CD4-positive, alpha-beta memory T cell (primary cell): ENCODE data around the gene NAB1. TPM values are rescaled to one million over a fixed set of nuclear protein-coding genes. Genes with fewer than 3 reads are reported as not detected.
"Not testable (repeated sequence)": the region's sequence is repeated elsewhere in the genome, so short reads cannot be mapped to it uniquely, and the experiment has no call there.

ENCODE experiments used
- CTCF ChIA-PET: fragments of 350-600 bp; sonication (Branson Sonifier 250); formaldehyde crosslinking; loops from one replicate; lab custom pipeline; 2021; ENCODE audit warnings: inconsistent platforms; ENCODE audit not compliant: partially characterized antibody; lab: Charles Lee
- POLR2A ChIA-PET: fragments of 350-600 bp; sonication (Branson Sonifier 250); formaldehyde crosslinking; loops from one replicate; lab custom pipeline; 2021; ENCODE audit not compliant: partially characterized antibody; lab: Charles Lee
- DNase-seq, 5 donors: peaks; one replicate each; pipeline versions ENCODE4 v3.0.0 to v3.0.0-alpha.2; 2020 to 2022; ENCODE audit warnings: mixed read lengths in 1 of 5
- H3K27ac ChIP-seq: one replicate; pipeline ENCODE4 v1.7.0; 2013; ENCODE audit warnings: low read depth, low read length
- H3K27me3 ChIP-seq: 2 replicates; pipeline ENCODE4 v1.7.0; 2013; ENCODE audit warnings: mild to moderate bottlenecking, low read length, moderate library complexity; ENCODE audit not compliant: insufficient read depth
- H3K36me3 ChIP-seq: 2 replicates; pipeline ENCODE4 v1.7.0; 2013; ENCODE audit warnings: mild to moderate bottlenecking, low read length, moderate library complexity; ENCODE audit not compliant: insufficient read depth
- H3K4me1 ChIP-seq: 2 replicates; pipeline ENCODE4 v1.7.0; 2013; ENCODE audit warnings: mild to moderate bottlenecking, low read length, moderate library complexity; ENCODE audit not compliant: insufficient read depth
- H3K4me3 ChIP-seq, 2 donors: one replicate each; pipeline ENCODE4 v1.7.0; 2013; ENCODE audit warnings: low read length in 2 of 2, mild to moderate bottlenecking in 1 of 2
- H3K9me3 ChIP-seq, 2 donors: one replicate each; pipeline ENCODE4 v1.7.0; 2013; ENCODE audit warnings: low read length in 2 of 2, control low read depth in 1 of 2; ENCODE audit not compliant: control insufficient read depth in 1 of 2
- H3K27ac Mint-ChIP-seq, 7 donors: one replicate each; pipeline ENCODE4 v1.8.0; 2020 to 2021; ENCODE audit warnings: mixed read lengths in 7 of 7, mild to moderate bottlenecking in 6 of 7, inconsistent platforms in 3 of 7, moderate library complexity in 3 of 7
- H3K27me3 Mint-ChIP-seq, 2 donors: one replicate each; pipeline ENCODE4 v1.8.0; 2020 to 2021; ENCODE audit warnings: mixed read lengths in 2 of 2
- H3K36me3 Mint-ChIP-seq, 2 donors: one replicate each; pipeline ENCODE4 v1.8.0; 2020 to 2021; ENCODE audit warnings: mixed read lengths in 2 of 2, inconsistent platforms in 1 of 2, mild to moderate bottlenecking in 1 of 2
- H3K4me1 Mint-ChIP-seq, 4 donors: one replicate each; pipeline ENCODE4 v1.8.0; 2020 to 2021; ENCODE audit warnings: mixed read lengths in 4 of 4, mild to moderate bottlenecking in 1 of 4
- H3K4me3 Mint-ChIP-seq, 8 donors: one replicate each; pipeline ENCODE4 v1.8.0; 2020 to 2021; ENCODE audit warnings: mixed read lengths in 8 of 8, mild to moderate bottlenecking in 7 of 8, moderate library complexity in 6 of 8, inconsistent platforms in 3 of 8
- H3K9me3 Mint-ChIP-seq, 8 donors: one replicate each; pipeline ENCODE4 v1.8.0; 2020 to 2021; ENCODE audit warnings: mixed read lengths in 8 of 8, mild to moderate bottlenecking in 5 of 8, inconsistent platforms in 3 of 8, moderate library complexity in 1 of 8
- intact Hi-C: fragments of 100-400 bp; cut with micrococcal nuclease; formaldehyde crosslinking; loops from one replicate; pipeline ENCODE4 v1.15.1; 2023
- polyA plus RNA-seq, 2 donors: library from polyadenylated mRNA; unstranded; fragments of 300-500 nt; fragmentation: Illumina TruSeq; gene quantifications; one replicate each; pipeline ENCODE4 v1.2.3, GENCODE V29; 2021
- total RNA-seq, 2 experiments: library from RNA; stranded (reverse); gene quantifications; one replicate each; pipeline ENCODE4 v1.2.3, GENCODE V29; 2021

The NAB1 gene
- total and polyA plus RNA-seq, 4 experiments from 2014 or later: 2.8 to 30.7 (median 13.9) TPM

DNA sequence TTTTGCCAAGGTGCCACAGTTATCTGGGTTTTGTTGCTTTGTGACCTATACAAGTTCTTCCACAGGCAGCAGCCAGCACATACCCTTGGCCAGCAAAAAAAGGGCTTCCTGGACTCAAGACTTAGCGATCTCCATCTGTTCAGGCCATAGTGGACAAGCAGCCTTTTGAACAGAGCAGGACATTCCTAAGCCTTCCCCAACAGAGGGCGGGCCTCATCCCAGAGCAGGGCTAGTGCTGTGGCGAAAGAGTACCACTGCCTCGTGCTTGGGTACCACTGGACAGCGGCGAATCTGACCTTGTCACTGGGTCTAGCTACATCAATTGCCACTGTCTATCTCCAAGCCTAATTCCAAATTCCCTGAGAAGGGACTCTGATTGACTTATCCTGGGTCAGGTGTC, 56.4 kb downstream of the NAB1 start:
- CTCF ChIA-PET: interaction anchor here (1.4 kb wide), 1 partner anchor 18 kb away, joined by 3 read pairs; no protein-coding TSS in a partner anchor
- Histone ChIP-seq H3K36me3 (no peaks in the 10 kb centered on the region), H3K4me3 (no peak overlapping the region), H3K9me3 (no peaks in the 10 kb centered on the region), H3K27me3 (no peaks in the 10 kb centered on the region), H3K4me1 (no peaks in the 10 kb centered on the region), H3K27ac (no peak overlapping the region)
- Mint-ChIP-seq H3K4me1 (peaks cover 0 to 4% (median 1%) of the 10 kb centered on the region in 4 donors), H3K4me3 (no peak overlapping the region), H3K27me3 (no peaks in the 10 kb centered on the region), H3K36me3 (no peaks in the 10 kb centered on the region), H3K27ac (no peak overlapping the region), H3K9me3 (peaks cover 0 to 5% (median 3%) of the 10 kb centered on the region in 8 donors)
- DNase-seq: no peak
- POLR2A ChIA-PET: no interaction called here
- intact Hi-C loops: no loop called here

- Mint-ChIP-seq H3K4me3 (no peak overlapping the region), H3K27me3 (no peaks in the 10 kb centered on the region), H3K9me3 (peaks cover 0 to 5% (median 3%) of the 10 kb centered on the region in 8 donors), H3K27ac (no peak overlapping the region), H3K36me3 (no peaks in the 10 kb centered on the region), H3K4me1 (peaks cover 0 to 4% (median 1%) of the 10 kb centered on the region in 4 donors)
- H3K4me1 ChIP-seq: no peaks in the 10 kb centered on the region
- H3K9me3 ChIP-seq: no peaks in the 10 kb centered on the region
- intact Hi-C loops: no loop called here
- DNase-seq: no peak
- H3K27ac ChIP-seq: no peak overlapping the region
- H3K27me3 ChIP-seq: no peaks in the 10 kb centered on the region
- H3K36me3 ChIP-seq: no peaks in the 10 kb centered on the region
- CTCF ChIA-PET: no interaction called here
- no peak overlapping the region for H3K4me3 ChIP-seq
- POLR2A ChIA-PET: no interaction called here
Measured at GRCh38 chr2:190707726-190708125, 58.8 kb downstream of the NAB1 start.

DNA sequence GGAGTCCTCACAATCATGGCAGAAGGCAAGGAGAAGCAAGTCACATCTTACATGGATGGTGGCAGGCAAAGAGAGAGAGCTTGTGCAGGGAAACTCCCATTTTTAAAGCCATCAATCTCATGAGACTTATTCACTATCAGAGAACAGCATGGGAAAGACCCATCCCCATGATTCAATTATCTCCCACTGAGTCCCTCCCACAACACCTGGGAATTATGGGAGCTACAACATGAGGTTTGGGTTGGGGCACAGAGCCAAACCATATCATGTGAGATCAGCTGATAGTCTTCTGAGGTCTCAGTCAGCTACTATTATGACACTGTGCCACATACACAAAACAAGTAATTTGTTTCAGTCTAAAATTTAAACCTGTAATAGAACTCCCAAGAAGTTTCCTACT, 59.8 kb downstream of the NAB1 start:
- H3K27me3 Mint-ChIP-seq, intact Hi-C loops, H3K27ac ChIP-seq, H3K36me3 ChIP-seq, H3K9me3 ChIP-seq, H3K9me3 Mint-ChIP-seq, H3K4me1 ChIP-seq, POLR2A ChIA-PET, H3K4me1 Mint-ChIP-seq, H3K27me3 ChIP-seq, H3K36me3 Mint-ChIP-seq, DNase-seq, H3K4me3 ChIP-seq, H3K27ac Mint-ChIP-seq, CTCF ChIA-PET, H3K4me3 Mint-ChIP-seq: not testable (repeated sequence)

DNA sequence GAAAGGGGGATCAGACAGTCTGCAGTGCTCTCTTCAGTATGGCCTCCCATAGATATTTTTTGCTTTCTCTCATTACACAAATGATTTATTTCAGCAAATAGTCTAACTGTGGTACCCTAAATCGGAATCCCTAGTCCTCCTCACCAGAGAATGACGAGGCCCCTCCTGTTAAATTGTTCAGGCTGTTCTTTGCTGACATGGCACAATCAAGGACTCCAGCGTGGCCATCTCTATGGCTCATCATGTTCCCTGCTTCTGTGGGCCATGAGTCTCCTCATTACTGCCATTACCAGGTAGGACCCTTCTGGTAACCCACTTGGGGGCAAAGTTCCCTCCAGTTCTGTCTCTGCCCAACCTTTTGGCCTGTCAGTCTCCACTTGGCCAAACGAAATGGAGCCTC, 62.2 kb downstream of the NAB1 start:
- ChIA-PET POLR2A (no interaction called here), CTCF (no interaction called here)
- no peaks in the 10 kb centered on the region for H3K4me1 ChIP-seq
- peaks cover 0 to 4% (median 1%) of the 10 kb centered on the region in 4 donors for H3K4me1 Mint-ChIP-seq
- no peaks in the 10 kb centered on the region for H3K36me3 ChIP-seq
- H3K9me3 Mint-ChIP-seq: peaks cover 0 to 5% (median 3%) of the 10 kb centered on the region in 8 donors
- no peaks in the 10 kb centered on the region for H3K36me3 Mint-ChIP-seq
- DNase-seq: no peak
- no peaks in the 10 kb centered on the region for H3K9me3 ChIP-seq
- intact Hi-C loops: no loop called here
- no peak overlapping the region for H3K4me3 Mint-ChIP-seq
- no peak overlapping the region for H3K4me3 ChIP-seq
- H3K27me3 Mint-ChIP-seq: peaks cover 0 to 1% of the 10 kb centered on the region in 2 donors
- H3K27ac ChIP-seq: no peak overlapping the region
- no peak overlapping the region for H3K27ac Mint-ChIP-seq
- H3K27me3 ChIP-seq: no peaks in the 10 kb centered on the region

DNA sequence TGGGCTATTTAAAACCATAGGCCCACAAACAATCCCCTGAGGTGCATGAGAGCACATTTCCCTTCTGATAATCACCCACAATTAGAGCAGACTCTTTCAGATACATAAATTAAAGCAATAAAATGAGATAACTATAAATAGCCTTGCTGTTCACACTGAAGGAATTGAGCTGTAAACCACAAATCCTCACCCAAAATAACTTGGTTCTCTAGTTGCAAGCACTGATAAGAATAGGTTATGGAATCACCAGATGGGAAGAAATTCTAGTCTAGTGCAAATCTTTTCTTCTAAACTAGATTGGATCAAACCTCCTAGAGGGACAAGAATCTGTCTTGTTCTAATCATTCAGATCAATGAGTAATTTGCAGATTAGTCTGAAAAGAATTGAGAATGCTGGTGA, 64.6 kb downstream of the NAB1 start:
- H3K27me3 Mint-ChIP-seq: peaks cover 0 to 5% of the 10 kb centered on the region in 2 donors
- ChIA-PET POLR2A (no interaction called here), CTCF (interaction anchor here (1.4 kb wide), 1 partner anchor 22 kb away, joined by 3 read pairs; no protein-coding TSS in a partner anchor)
- H3K4me1 ChIP-seq: peaks cover 9% of the 10 kb centered on the region
- H3K36me3 Mint-ChIP-seq: no peaks in the 10 kb centered on the region
- no peak overlapping the region for H3K27ac Mint-ChIP-seq
- H3K9me3 ChIP-seq: no peaks in the 10 kb centered on the region
- intact Hi-C loops: no loop called here
- no peak overlapping the region for H3K4me3 Mint-ChIP-seq
- H3K4me3 ChIP-seq: no peak overlapping the region
- H3K27ac ChIP-seq: no peak overlapping the region
- H3K36me3 ChIP-seq: no peaks in the 10 kb centered on the region
- DNase-seq: no peak
- peaks cover under 1 to 6% (median 3%) of the 10 kb centered on the region in 4 donors for H3K4me1 Mint-ChIP-seq
- peaks cover 0 to 2% (median under 1%) of the 10 kb centered on the region in 8 donors for H3K9me3 Mint-ChIP-seq
- H3K27me3 ChIP-seq: no peaks in the 10 kb centered on the region

GRCh38 chr2:190714958-190715357, 66.1 kb downstream of the NAB1 start:
- POLR2A ChIA-PET: no interaction called here
- H3K4me1 Mint-ChIP-seq: peaks cover 0 to 10% (median 7%) of the 10 kb centered on the region in 4 donors
- Histone ChIP-seq H3K27ac (no peak overlapping the region), H3K9me3 (no peaks in the 10 kb centered on the region), H3K27me3 (no peaks in the 10 kb centered on the region), H3K36me3 (no peaks in the 10 kb centered on the region), H3K4me1 (peaks cover 16% of the 10 kb centered on the region), H3K4me3 (no peak overlapping the region)
- no peaks in the 10 kb centered on the region for H3K9me3 Mint-ChIP-seq
- no peak overlapping the region for H3K27ac Mint-ChIP-seq
- intact Hi-C loops: no loop called here
- H3K36me3 Mint-ChIP-seq: no peaks in the 10 kb centered on the region
- H3K27me3 Mint-ChIP-seq: peaks cover 0 to 8% of the 10 kb centered on the region in 2 donors
- DNase-seq: no peak
- CTCF ChIA-PET: no interaction called here
- H3K4me3 Mint-ChIP-seq: no peak overlapping the region

DNA sequence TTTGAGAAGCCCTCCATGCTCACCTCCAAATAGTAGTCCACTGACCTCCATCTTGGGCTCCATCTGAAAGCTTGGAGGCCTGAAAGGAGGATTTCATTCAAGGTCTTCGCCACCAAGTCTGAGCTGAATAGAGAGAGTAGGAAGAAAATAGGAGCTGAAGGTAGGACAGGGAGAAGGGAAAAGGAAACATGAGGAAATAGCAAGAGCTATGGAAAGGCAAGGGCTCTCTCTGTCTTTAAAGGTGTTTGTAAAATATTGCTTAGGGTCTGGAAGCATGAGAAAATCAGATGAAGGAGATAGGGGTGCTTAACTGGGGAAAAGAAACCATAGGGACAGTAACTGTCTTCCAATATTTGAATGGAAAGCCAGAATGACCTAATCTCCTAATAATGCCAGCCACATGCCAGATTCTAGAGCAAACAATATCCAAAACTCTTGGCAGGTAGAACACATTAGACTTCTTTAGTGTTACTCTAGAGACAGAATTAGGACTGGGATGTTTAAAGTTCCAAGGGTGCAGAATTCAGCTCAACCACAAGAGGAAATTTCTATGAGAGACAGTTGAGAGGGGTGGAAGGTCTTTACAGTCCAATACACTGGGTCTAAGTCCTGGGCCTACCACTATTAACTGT, 67.4 kb downstream of the NAB1 start:
- H3K27ac Mint-ChIP-seq: no peak overlapping the region
- Histone ChIP-seq H3K27ac (no peak overlapping the region), H3K36me3 (no peaks in the 10 kb centered on the region), H3K4me1 (peaks cover 16% of the 10 kb centered on the region), H3K4me3 (no peak overlapping the region), H3K27me3 (no peaks in the 10 kb centered on the region), H3K9me3 (no peaks in the 10 kb centered on the region)
- ChIA-PET POLR2A (no interaction called here), CTCF (no interaction called here)
- H3K36me3 Mint-ChIP-seq: no peaks in the 10 kb centered on the region
- DNase-seq: no peak
- peaks cover 0 to 10% of the 10 kb centered on the region in 2 donors for H3K27me3 Mint-ChIP-seq
- peaks cover 0 to 10% (median 6%) of the 10 kb centered on the region in 4 donors for H3K4me1 Mint-ChIP-seq
- intact Hi-C loops: no loop called here
- H3K4me3 Mint-ChIP-seq: no peak overlapping the region
- no peaks in the 10 kb centered on the region for H3K9me3 Mint-ChIP-seq
